Brain microvascular endothelial cell (primary cell): Measurements from ENCODE around the gene ERI2.

Experiments used
- DNase-seq: peaks from one replicate; pipeline ENCODE4 v3.0.0-alpha.2; 2020
- H3K27ac ChIP-seq: fragments of 250-450 bp; sonication (Bioruptor Pico); 2 replicates; pipeline ENCODE4 v1.5.1; 2020; ENCODE audit warnings: mild to moderate bottlenecking, moderate library complexity
- H3K27me3 ChIP-seq: fragments of 250-450 bp; sonication (Bioruptor Pico); replicated peaks from 2 replicates; pipeline ENCODE4 v1.5.1; 2020; ENCODE audit warnings: mild to moderate bottlenecking
- H3K36me3 ChIP-seq: fragments of 250-450 bp; sonication (Bioruptor Pico); replicated peaks from 2 replicates; pipeline ENCODE4 v1.5.1; 2020; ENCODE audit warnings: mild to moderate bottlenecking
- H3K4me3 ChIP-seq: 2 replicates; pipeline ENCODE4 v1.5.1; 2011; ENCODE audit warnings: low read depth, mild to moderate bottlenecking, control low read depth, low read length, moderate library complexity
- in situ Hi-C: cut with HindIII; loops from 2 replicates; pipeline ENCODE4 v1.10.0; 2017; ENCODE audit warnings: low sequenced_read_pairs, low pct_ligation_motif_present
- TF ChIP-seq, protein P1 (sequence below): IDR thresholded peaks from 2 replicates; pipeline ENCODE4 v1.5.1; 2011; ENCODE audit warnings: low read depth, mild to moderate bottlenecking, moderate library complexity, low read length, control low read depth, inconsistent platforms; ENCODE audit errors: missing control alignments

ERI2 gene

DNA sequence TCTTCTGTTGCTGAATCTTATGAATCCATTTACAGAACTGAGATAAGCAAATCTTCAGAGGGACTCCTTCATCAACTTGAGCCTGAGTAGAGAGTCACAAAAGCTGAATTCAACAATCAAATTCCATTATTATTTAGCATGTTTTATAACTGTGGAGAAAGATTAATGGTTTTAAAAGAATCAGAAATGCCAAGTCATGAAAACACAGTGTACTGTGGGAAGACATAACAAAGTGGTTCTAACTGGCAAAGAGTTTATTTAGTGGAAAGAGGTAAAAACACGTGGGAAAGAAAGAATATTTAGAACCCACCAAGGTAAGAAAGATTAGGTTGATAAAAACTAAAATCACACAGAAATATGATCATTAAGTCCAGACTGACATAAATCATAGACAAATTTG lies 5.0 kb downstream of the ERI2 start:
- DNase-seq: no peak
- TF ChIP-seq, protein P1, sequence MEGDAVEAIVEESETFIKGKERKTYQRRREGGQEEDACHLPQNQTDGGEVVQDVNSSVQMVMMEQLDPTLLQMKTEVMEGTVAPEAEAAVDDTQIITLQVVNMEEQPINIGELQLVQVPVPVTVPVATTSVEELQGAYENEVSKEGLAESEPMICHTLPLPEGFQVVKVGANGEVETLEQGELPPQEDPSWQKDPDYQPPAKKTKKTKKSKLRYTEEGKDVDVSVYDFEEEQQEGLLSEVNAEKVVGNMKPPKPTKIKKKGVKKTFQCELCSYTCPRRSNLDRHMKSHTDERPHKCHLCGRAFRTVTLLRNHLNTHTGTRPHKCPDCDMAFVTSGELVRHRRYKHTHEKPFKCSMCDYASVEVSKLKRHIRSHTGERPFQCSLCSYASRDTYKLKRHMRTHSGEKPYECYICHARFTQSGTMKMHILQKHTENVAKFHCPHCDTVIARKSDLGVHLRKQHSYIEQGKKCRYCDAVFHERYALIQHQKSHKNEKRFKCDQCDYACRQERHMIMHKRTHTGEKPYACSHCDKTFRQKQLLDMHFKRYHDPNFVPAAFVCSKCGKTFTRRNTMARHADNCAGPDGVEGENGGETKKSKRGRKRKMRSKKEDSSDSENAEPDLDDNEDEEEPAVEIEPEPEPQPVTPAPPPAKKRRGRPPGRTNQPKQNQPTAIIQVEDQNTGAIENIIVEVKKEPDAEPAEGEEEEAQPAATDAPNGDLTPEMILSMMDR: no peak
- Histone ChIP-seq H3K27ac (no peak overlapping the region), H3K27me3 (no peaks in the 10 kb centered on the region), H3K4me3 (no peak overlapping the region), H3K36me3 (no peaks in the 10 kb centered on the region)
- in situ Hi-C loops: no loop called here

DNA sequence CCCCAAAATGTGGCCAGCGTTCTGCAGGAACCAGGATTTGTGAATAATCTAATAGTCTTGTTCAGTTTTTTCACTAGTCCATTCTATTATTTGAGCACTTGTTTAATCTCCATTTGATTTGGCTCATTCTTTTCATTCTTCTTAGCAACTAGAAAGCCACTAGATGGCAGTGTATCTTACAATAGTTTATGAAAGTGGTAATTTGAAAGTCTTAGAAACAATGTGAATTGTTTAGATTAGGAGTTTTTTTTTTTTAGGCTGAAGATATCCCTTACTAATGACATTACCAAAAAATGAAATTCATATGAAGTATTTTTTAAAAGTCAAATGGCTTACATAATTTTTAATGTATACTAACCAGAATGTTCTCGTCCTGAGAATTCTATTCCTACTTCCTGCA lies 6.7 kb downstream of the ERI2 start:
- H3K27ac ChIP-seq: no peak overlapping the region
- no peaks in the 10 kb centered on the region for H3K27me3 ChIP-seq
- no peak overlapping the region for H3K4me3 ChIP-seq
- in situ Hi-C loops: no loop called here
- TF ChIP-seq, protein P1: peak; percentile 24
- no peaks in the 10 kb centered on the region for H3K36me3 ChIP-seq
- no peak for DNase-seq

DNA sequence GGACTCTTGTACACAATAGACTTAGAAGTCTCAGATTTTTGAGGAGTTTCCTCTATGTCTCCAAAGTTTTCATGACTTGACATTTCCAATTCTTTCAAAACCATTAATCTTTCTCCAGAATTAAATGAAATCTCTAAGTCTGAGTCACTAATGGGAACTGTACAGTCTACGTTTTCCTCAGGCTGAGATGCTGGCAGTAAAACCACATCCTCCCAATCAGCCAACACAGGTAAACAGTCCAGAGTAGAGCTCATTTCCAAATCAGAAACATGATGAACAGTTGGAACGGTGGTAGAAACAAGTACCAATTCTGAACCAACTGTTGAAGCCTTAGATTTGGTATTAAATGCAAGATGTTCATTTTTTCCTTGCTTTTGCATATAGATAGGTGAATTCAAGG lies 7.9 kb downstream of the ERI2 start:
- in situ Hi-C loops: no loop called here
- TF ChIP-seq, protein P1: no peak

DNA sequence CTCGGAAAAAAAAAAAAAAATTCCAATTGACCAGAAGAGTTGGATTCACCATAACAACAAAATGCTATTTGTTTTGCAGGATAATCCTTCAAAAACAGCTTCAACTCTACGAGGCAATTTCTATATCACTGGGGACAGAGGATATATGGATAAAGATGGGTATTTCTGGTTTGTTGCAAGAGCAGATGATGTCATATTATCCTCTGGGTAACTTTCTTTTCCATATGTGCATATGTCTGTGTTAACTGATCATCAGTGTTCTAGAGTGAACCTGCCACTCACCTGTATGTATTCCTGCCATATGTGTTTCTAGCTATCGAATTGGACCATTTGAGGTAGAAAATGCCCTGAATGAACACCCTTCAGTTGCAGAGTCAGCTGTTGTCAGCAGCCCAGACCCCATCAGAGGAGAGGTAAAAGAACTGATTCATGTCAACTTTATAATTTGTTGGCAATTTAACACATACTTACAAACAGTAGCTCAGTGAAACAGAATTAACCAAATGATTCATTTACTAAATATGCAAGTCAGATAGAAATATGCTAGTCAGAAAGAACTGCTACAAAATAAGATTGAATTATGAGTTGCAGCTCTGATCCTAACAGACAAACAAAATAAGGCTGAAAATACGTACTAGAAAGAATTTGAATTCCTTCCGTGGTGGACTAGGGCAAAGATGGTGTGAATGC lies 14.2 kb downstream of the ERI2 start:
- in situ Hi-C loops: no loop called here

More for the DNA sequence above, 7.9 kb downstream of the ERI2 start:
- DNase-seq: no peak
- H3K27me3 ChIP-seq: no peaks in the 10 kb centered on the region
- no peak overlapping the region for H3K27ac ChIP-seq
- H3K36me3 ChIP-seq: no peaks in the 10 kb centered on the region
- no peak overlapping the region for H3K4me3 ChIP-seq

DNA sequence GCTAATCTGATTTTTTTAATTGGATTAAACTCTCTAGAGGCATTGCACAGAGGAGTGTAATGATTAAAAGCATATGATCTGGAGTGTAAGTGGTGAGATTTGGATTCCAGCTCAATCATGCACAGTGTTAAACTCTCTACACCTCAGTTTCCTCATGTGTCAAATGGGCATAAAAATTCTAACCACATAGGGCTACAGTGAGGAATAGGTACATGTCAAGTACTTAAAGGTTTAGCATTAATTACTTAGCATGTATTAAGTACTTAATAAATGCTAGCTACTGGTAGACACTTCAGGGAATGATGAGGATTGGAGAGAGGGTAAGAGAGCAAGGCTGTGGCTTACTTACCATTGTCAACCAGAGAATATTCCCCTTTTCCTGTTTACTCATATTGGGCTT lies 17.1 kb downstream of the ERI2 start:
- TF ChIP-seq, protein P1: no peak
- H3K27ac ChIP-seq: no peak overlapping the region
- no peak for DNase-seq
- no peaks in the 10 kb centered on the region for H3K27me3 ChIP-seq
- H3K4me3 ChIP-seq: no peak overlapping the region
- H3K36me3 ChIP-seq: no peaks in the 10 kb centered on the region
- in situ Hi-C loops: no loop called here

More for the DNA sequence above, 14.2 kb downstream of the ERI2 start:
- H3K36me3 ChIP-seq: no peaks in the 10 kb centered on the region
- no peaks in the 10 kb centered on the region for H3K27me3 ChIP-seq
- DNase-seq: no peak
- H3K27ac ChIP-seq: no peak overlapping the region
- no peak overlapping the region for H3K4me3 ChIP-seq
- TF ChIP-seq, protein P1: no peak

DNA sequence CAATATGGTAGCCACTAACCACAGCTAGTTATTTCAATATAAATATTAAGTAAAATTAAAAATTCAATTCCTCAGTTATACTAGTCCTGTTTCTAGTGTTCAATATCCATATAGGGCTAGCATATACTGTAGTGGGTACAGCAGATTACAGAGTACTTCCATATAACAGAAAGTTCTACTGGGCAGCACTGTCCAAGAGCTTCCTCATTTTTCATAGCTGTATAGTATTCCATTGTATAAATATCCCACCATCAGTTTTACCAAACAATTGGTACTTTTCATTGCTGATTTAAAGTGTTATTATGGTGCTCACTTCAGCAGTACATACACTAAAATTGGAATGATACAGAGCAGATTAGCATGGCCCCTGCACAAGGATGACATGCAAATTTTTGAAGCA lies 22.1 kb downstream of the ERI2 start:
- in situ Hi-C loops: no loop called here
- Histone ChIP-seq H3K36me3 (no peaks in the 10 kb centered on the region), H3K27me3 (no peaks in the 10 kb centered on the region), H3K4me3 (no peak overlapping the region), H3K27ac (no peak overlapping the region)
- TF ChIP-seq, protein P1: no peak
- no peak for DNase-seq
